GM10266 (cell line): ENCODE results near the gene SFMBT2.

Experiments
- DNase-seq: peaks from one replicate; pipeline ENCODE4 v3.0.0; 2012; ENCODE audit errors: extremely low spot score
- CTCF ChIP-seq: IDR thresholded peaks from 2 replicates; pipeline ENCODE4 v1.5.1; 2012; ENCODE audit warnings: mild to moderate bottlenecking, low read depth; ENCODE audit not compliant: control insufficient read depth, insufficient read depth; ENCODE audit errors: missing control alignments

The SFMBT2 gene

GRCh38 chr10:7338469-7338868, 72.4 kb downstream of the SFMBT2 start:
- DNase-seq: no peak
- TF ChIP-seq CTCF: no peak

- TF ChIP-seq CTCF: no peak
- peak; percentile 47 for DNase-seq
Measured at GRCh38 chr10:7337431-7338171, 73.2 kb downstream of the SFMBT2 start.

GRCh38 chr10:7335977-7336376, 74.9 kb downstream of the SFMBT2 start:
- TF ChIP-seq CTCF: no peak

GRCh38 chr10:7334642-7334964, 76.2 kb downstream of the SFMBT2 start:
- DNase-seq: no peak
- no peak for TF ChIP-seq CTCF

More at GRCh38 chr10:7335977-7336376, 74.9 kb downstream of the SFMBT2 start:
- no peak for DNase-seq

- DNase-seq: no peak
- TF ChIP-seq CTCF: no peak
Measured at GRCh38 chr10:7333961-7334641, 76.7 kb downstream of the SFMBT2 start.

GRCh38 chr10:7329219-7329618, 81.6 kb downstream of the SFMBT2 start:
- DNase-seq: no peak
- no peak for TF ChIP-seq CTCF

GRCh38 chr10:7327885-7328284, 82.9 kb downstream of the SFMBT2 start:
- no peak for DNase-seq
- TF ChIP-seq CTCF: no peak
